NCI-H526 treated with DMSO at 0.1 percent for 48 hours (cell line): Measurements from ENCODE around the gene SNCB.

Experiments
- DNase-seq: peaks from one replicate; lab custom pipeline; 2025; lab: John Stamatoyannopoulos, UW

SNCB gene

GRCh38 chr5:176629853-176630680, at the start of gene SNCB, which contains the start of gene EIF4E1B:
Gene SNCB (minus strand): TSS chr5:176630534. CDS start chr5:176629654, 880 bp downstream.
Gene EIF4E1B (plus strand): TSS chr5:176630675. CDS start chr5:176642788, 12,113 bp downstream.
- no peak for DNase-seq

GRCh38 chr5:176679365-176680225, 49.3 kb upstream of the SNCB start:
- no peak for DNase-seq

GRCh38 chr5:176678584-176678983, 48.2 kb upstream of the SNCB start:
- no peak for DNase-seq

GRCh38 chr5:176677209-176677939, 47.0 kb upstream of the SNCB start:
- no peak for DNase-seq

DNA sequence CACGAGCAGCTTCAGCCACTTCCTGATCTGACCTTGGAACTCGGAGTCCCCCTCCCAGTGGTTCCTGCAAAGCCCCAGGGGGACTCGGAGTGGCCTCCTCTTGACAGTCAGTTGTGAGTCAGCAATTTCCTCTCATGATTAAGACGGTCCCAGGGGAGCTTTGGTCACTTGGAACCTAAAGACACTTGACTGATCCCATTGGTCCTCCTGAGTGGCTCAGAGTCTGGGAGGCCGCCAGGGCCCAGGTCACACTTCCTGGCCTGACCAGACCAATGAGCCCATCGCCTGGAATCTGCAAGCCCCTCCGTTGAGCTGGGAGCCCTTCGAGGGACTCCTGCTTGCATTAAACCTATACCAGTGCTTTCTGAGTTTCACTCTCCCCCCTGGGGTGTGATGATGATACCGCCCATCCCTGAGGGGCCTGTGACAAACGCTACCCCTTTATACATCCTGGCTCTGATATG, 46.1 kb upstream of the SNCB start:
- no peak for DNase-seq

GRCh38 chr5:176675676-176676360, 45.5 kb upstream of the SNCB start:
- DNase-seq: no peak

GRCh38 chr5:176674799-176675198, 44.5 kb upstream of the SNCB start:
- DNase-seq: no peak

- DNase-seq: no peak
These were observed 43.6 kb upstream of the SNCB start for GRCh38 chr5:176673651-176674583.

DNA sequence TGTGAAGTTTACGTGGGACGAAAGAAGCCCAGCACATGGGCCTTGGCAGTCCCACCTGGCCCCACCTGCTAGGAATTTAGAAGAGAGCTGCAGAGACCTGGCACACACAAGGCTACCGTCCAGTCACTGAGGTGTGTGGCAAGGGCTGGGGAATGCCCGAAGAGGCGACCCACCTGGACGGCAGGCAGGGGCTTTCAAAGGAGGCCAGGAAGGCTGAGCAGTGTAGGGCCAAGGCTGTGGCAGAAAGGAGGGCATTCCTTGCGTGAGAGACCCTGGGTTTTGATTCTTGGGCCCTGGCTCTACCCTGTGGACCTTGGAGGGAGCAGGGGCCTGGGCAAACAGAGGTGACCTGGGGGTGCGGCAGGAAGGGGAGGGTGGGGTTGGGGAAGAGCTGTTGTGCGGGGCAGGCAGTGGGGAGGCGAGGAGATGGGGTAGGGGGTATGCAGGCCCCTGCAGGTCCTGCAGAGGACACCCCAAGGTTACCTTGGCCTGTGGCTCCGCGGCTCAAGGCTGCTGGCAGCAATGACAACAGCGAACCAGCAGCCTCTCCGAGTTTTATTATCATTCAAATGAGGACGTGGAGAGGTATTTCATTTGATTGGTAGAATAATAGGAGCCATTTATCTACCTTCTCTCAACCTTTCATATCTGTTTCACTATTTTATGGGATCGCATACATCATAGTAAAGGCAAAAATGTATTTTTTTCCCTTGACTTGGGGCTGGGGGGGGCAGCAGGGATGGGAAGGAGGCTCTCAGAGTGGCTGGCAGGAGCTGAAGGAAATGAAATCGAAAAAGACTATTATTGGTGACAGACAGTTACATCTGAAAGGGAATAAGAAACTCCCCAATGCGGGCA, 41.8 kb upstream of the SNCB start:
- DNase-seq: no peak

DNA sequence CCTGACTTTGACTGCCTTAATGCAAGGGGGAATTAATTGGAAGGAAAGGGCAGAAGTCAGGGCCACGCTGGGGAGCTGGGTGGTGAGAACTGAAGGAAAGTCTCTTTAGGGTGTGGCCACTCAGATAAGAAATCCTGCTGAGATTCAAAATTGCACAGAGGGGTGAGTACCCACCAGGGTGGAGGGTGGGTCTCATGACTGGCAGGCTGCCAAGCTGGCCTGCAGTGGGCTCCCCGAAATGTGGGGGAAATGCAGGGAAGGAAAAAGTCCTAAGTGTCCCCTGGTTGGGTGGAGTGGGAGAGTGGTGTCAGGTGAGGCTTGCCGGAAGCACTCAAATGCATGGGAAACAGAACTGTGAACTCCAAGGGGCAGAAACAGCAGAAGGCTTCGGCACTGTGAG, 41.1 kb upstream of the SNCB start:
- no peak for DNase-seq

GRCh38 chr5:176670449-176670848, 40.1 kb upstream of the SNCB start:
- no peak for DNase-seq

DNA sequence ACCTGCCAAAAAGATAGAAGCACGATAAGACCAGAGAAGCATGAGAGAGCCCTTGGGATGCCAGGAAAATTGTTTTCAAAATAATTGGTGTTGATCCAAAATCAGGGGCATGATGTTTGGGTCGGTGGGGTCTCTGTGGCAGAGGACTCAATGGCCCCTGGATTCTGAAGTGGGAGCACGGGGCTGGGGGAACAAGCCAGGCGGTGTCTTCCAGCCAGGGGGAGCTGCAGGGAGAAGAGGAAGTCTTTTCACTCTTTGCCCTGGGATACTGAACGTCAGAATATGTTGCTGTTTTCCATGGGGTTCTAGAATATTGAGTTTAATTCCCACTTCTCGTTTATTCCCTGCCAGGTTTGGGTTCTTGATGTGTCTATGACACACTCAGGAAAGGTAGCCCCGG, 37.3 kb upstream of the SNCB start:
- no peak for DNase-seq

DNA sequence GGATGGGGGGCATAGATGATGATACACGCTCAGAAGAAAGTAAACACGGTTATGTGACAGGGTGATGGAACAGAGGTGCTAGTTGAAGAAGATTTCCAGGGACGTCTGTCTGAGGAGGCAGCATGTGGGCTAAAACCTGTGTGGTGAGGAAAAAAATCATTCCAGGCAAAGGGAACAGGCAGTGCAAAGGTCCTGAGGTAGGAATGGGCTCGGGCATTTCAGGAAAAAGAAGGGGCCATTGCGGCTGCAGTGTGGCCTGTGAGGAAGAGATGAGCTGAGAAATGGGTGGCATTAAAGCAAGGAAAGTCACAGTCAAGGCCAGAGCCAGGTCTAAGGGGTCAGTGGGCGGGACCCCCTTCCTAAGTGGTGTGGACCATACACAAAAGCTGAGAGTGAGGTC, 35.2 kb upstream of the SNCB start:
- no peak for DNase-seq

DNA sequence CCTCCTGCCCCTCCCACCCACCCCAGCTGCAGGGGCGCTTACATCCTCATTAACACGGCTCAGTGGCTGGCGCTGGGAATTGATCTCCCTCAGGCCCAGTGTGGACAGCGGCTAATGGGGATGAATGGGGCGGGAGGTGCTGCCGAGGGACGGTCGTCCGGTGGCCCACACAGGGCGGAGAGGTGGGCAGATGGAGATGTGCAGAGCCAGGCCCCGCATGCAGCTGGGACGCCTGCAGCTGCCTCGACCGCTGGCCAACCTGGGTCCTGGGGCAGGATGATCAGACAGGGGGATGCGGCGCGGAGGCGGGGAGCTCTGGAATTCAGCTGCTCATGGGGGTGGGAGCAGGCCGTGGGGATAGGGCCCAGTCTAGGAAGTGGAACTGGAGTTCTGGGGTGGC, 34.6 kb upstream of the SNCB start:
- no peak for DNase-seq

DNA sequence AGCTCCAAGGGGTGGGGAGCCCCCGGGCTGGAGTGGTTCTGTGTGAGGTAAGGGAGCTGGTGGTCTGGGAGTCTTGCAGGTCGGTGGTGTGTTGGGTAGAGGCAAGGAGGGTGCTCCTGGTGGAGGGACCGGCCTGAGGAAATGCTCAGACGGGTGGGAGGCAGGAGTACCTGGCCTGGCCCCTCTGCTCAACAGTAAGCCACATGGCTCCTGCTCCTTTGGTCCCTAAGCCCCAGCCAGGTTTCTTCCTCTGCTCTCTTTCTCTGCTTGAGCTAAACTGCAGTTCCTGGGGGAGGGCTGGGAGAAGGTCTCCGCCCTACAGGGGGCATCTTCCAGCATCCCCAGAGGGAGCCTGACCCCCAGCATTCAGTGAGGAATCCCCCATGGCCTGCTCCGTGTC, 34.1 kb upstream of the SNCB start:
- DNase-seq: no peak

DNA sequence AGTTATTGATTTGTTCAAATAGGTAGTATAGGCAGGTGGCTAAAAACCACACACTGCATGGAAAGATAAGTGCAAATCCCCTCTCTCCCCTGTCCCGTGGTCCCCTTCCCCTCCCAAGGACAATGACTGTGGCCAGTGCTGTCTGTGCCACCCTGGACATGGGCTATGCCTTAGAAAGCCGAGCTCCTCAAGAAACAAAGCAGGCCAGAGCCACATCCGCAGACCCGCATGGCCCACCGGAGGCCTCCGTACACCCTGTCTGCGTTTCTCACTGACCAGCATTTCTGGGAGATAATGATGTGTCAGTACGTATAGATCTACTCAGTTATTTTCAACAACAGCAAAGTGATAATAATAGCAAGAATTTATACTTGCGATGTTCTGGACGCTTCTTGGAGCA, 33.2 kb upstream of the SNCB start:
- no peak for DNase-seq

GRCh38 chr5:176662371-176663333, 32.3 kb upstream of the SNCB start:
- no peak for DNase-seq

DNA sequence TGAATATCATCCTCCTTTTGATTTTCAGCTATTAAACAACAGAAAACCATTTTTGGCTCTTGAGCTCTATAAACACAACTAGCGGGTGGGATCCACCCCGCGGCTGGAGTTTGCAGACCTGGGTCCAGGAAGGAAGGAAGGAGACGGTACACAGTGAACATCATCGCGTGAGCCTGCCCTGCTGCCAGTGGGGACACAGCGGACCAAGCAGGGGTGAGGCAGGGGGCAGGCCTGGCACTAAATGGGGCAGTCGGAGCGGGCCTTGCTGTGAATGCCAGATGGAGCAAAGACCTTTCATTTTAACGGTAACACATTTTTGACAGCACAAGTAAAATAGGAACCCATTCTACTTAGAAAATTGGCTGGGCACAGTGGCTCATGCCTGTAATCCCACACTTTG, 31.3 kb upstream of the SNCB start:
- no peak for DNase-seq
